Adipocyte (in vitro differentiated cells): ENCODE results near the gene ZNF319.

Source experiments
- DNase-seq: peaks from one replicate; pipeline ENCODE4 v3.0.0-alpha.2; 2015; ENCODE audit warnings: low read depth
- H3K27me3 ChIP-seq: replicated peaks from 2 replicates; pipeline ENCODE4 v1.7.0; 2013; ENCODE audit warnings: mild to moderate bottlenecking, low read length, moderate library complexity; ENCODE audit not compliant: control insufficient read depth, insufficient read depth
- H3K36me3 ChIP-seq: 2 replicates; pipeline ENCODE4 v1.7.0; 2013; ENCODE audit warnings: low read length, mild to moderate bottlenecking, moderate library complexity; ENCODE audit not compliant: control insufficient read depth, insufficient read depth, severe bottlenecking
- H3K4me1 ChIP-seq: 2 replicates; pipeline ENCODE4 v1.7.0; 2013; ENCODE audit warnings: mild to moderate bottlenecking, low read length, moderate library complexity; ENCODE audit not compliant: control insufficient read depth, insufficient read depth
- H3K4me3 ChIP-seq: 2 replicates; pipeline ENCODE4 v1.7.0; 2013; ENCODE audit warnings: mild to moderate bottlenecking, low read length, moderate library complexity
- H3K9ac ChIP-seq: 2 replicates; pipeline ENCODE4 v1.7.0; 2013; ENCODE audit warnings: mild to moderate bottlenecking, low read length, moderate library complexity
- H3K9me3 ChIP-seq: 2 replicates; pipeline ENCODE4 v1.7.0; 2013; ENCODE audit warnings: mild to moderate bottlenecking, low read length, moderate library complexity; ENCODE audit not compliant: control insufficient read depth

Gene ZNF319

DNA sequence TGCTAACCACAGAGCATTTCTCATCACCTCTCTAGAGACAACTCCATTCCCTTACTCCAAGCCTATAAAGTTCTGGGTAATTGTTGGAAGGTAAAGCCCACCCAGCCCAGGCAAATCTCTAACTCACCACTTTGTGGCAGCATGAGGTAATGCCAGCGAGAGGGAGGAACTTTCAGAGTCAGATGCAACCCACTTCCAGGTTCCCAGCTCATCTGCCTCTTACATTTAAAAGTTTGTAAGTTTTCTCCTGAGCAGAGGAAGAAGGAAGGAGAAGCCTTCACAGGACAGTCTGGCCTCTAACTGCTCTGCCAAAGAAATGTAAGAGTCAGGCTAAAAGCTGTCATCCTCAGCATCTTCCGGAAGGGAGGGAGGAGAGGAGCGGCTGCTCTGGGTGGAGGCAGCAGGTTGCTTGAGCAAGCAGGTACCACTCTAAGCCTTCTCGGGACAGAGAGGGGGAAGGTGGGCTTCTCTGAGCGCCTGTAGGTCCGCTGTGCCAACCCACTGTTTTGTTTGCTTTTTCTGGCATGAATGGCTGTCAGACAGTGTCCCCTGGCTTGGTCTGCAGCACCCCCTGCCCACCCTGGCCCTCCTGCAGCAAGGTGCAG lies 1.0 kb downstream of the ZNF319 start:
- DNase-seq = peak; percentile 42
- Histone ChIP-seq H3K27me3 (no peaks in the 10 kb centered on the region), H3K9me3 (no peaks in the 10 kb centered on the region)

DNA sequence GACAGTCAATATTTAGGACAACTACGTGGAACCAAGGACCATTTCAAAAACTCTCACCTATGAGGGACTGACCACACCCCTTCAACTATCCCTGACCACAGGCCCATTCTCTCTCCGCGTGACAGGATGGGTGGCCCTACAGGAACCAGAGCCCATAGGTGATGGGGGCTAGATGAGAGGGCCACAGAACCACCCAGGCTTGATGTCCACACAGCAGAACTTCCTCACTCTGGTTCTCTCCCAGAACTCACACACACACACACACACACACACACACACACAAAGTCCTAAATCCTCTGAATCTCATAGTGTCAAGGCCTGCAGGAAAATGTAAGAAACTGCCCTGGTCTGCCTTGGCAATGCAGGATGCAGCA lies 1.5 kb downstream of the ZNF319 start:
- DNase-seq = no peak
- no peaks in the 10 kb centered on the region for H3K9me3 ChIP-seq
- peaks cover 36% of the 10 kb centered on the region for H3K36me3 ChIP-seq
- peak overlapping the region; percentile 85 for H3K4me3 ChIP-seq
- no peaks in the 10 kb centered on the region for H3K27me3 ChIP-seq
- H3K4me1 ChIP-seq = peaks cover 20% of the 10 kb centered on the region
- peak overlapping the region; percentile 91 for H3K9ac ChIP-seq

More for the DNA sequence above, 1.0 kb downstream of the ZNF319 start:
- peaks cover 20% of the 10 kb centered on the region for H3K4me1 ChIP-seq
- peak overlapping the region; percentile 91 for H3K9ac ChIP-seq
- peak overlapping the region; percentile 85 for H3K4me3 ChIP-seq
- H3K36me3 ChIP-seq = peaks cover 33% of the 10 kb centered on the region

DNA sequence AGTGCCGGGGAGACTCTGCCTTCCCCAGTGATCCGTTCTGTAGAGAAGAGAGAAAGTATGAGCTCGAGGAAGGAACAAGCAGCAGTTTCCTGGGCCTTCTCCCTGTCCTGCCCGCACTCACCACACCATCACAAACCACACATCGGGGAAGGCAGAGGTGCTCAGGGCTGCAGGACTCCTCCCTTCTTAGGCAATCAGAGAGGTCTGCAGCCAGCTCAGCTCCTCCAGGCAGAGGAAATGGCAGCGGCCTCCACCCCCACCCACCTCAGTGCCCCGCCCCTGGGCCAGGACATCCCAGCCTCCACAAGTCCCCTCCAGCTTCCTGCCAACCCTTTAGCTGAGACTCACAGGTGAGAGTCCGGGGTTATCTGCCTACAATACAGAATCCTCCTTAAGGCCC lies 2.0 kb downstream of the ZNF319 start:
- peaks cover 38% of the 10 kb centered on the region for H3K36me3 ChIP-seq
- no peak overlapping the region for H3K4me3 ChIP-seq
- H3K9me3 ChIP-seq = no peaks in the 10 kb centered on the region
- DNase-seq = no peak
- H3K4me1 ChIP-seq = peaks cover 20% of the 10 kb centered on the region
- no peaks in the 10 kb centered on the region for H3K27me3 ChIP-seq
- H3K9ac ChIP-seq = peak overlapping the region; percentile 91

DNA sequence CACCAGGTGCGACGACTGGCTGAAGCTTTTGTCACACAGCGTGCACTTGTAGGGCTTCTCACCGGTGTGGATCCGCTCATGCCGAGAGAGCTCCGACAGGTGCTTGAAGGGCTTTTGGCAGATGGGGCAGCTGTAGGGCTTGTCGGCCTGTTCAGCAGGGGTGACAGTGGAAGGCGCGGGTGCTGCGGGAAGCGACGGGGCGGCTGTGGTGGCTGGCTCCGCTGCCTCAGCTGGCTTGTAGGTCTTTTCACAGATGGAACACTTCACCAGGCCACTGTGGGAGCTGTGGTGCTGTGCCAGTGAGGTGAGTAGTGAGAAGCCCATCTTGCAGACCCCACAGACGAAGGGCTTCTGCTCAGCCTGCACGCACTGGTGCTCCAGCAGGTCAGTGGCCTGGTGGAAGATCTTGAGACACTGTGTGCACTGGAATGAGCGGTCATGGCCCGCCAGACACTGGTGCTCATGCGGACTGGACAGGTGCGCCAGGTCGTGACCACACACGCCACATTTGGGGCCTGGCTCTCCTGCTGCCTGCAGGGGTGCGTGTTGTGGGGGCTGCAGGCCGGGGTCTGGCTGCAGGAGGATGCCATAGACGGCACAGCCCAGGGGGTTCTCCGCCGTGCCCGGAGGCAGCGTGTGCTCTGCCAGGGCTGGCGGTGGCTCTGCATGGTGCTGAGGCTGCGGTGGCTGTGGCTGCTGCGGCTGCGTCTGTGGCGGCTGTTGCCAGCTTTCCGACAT lies 2.8 kb downstream of the ZNF319 start:
- H3K36me3 ChIP-seq = peaks cover 31% of the 10 kb centered on the region
- no peaks in the 10 kb centered on the region for H3K9me3 ChIP-seq
- H3K27me3 ChIP-seq = no peaks in the 10 kb centered on the region
- peaks cover 20% of the 10 kb centered on the region for H3K4me1 ChIP-seq
- DNase-seq = no peak
- no peak overlapping the region for H3K4me3 ChIP-seq
- no peak overlapping the region for H3K9ac ChIP-seq

DNA sequence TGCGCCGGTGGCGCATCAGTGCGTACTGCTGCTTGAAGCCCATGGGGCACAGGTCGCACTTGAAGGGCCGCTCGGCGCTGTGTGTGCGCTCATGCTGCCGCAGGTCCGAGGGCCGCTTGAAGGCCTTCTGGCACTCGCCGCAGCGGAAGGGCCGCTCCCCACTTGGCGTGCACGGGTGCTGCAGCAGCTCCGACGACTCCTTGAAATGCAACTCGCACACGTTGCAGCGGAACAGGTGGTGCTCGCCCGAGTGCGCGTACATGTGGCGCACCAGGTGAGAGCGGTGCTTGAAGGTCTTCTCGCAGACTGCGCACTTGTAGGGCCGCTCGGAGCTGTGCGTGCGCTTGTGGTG lies 3.3 kb downstream of the ZNF319 start:
- no peak for DNase-seq
- Histone ChIP-seq H3K36me3 (peaks cover 29% of the 10 kb centered on the region), H3K4me1 (peaks cover 19% of the 10 kb centered on the region), H3K9me3 (no peaks in the 10 kb centered on the region), H3K4me3 (no peak overlapping the region), H3K27me3 (no peaks in the 10 kb centered on the region), H3K9ac (no peak overlapping the region)

DNA sequence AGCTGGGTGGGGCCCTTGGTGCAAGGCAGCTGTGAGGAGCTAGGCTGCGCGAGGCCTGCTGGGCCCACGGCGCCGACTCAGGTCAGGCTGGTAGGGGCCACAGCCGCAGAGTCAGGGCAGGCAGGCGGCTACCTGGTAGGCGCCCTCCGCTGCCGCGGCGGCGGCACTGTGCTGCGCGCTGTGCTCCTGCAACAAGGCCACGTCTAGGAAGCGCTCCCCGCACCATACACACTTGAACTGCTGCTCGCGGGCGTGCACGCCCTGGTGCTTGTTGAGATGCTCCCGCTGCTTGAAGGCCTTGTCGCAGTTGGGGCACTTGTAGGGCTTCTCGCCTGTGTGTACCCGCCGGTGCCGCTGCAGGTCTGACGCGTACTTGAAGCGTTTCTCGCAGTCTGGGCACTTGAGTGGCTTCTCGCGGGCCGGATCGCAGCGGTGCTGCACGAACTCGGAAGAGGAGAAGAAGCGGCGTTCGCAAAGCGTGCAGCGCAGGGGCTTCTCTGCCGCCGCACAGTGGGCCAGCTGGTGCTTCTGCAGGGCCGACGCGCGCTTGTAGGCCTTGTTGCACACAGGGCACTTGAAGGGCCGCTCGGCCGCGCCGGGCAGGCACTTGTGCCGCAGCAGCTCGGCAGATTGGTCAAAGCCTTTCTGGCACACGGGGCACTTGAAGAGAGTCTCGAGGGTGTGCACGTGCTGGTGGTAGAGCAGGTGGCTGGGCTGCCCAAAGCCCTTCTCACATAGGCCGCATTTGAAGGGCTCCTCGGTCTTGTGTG lies 3.9 kb downstream of the ZNF319 start:
- peaks cover 29% of the 10 kb centered on the region for H3K36me3 ChIP-seq
- H3K27me3 ChIP-seq = no peaks in the 10 kb centered on the region
- H3K4me3 ChIP-seq = no peak overlapping the region
- H3K9me3 ChIP-seq = no peaks in the 10 kb centered on the region
- no peak for DNase-seq
- no peak overlapping the region for H3K9ac ChIP-seq
- H3K4me1 ChIP-seq = peaks cover 13% of the 10 kb centered on the region

DNA sequence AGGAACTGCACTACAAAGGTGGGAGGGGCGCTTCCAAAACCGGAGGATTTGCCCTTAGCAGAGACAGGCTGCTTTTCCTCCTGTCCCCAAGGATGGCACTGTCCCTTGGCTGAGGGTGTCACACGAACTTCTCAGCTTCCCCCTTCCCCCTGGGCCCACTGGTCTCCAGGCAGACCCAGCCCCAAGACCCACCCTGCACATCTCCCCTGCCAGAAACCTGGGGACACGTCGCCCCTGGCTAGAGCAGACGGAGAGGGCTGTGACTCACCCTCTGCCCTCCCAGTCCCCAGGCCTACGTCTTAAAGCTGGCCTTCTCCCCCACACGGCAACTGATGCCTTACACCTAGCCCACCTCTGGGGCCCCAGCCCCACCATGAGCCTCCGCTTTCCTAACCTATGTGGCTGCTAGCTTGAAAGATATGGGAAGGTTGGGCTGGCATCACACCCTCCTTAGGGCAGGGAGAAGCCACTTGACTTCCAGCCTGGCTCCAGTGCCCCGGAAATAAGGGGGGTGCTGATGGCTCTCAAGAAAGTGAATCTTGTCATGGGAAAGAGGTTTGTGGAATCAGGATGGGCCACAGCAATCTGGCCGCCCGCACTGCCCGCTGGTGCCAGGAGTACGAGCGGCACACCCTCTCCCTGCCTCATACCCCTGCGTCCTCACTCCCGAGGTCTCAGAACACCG lies 4.6 kb downstream of the ZNF319 start:
- Histone ChIP-seq H3K9ac (no peak overlapping the region), H3K9me3 (no peaks in the 10 kb centered on the region), H3K4me1 (peaks cover 13% of the 10 kb centered on the region), H3K4me3 (no peak overlapping the region), H3K36me3 (peaks cover 29% of the 10 kb centered on the region), H3K27me3 (no peaks in the 10 kb centered on the region)
- no peak for DNase-seq

DNA sequence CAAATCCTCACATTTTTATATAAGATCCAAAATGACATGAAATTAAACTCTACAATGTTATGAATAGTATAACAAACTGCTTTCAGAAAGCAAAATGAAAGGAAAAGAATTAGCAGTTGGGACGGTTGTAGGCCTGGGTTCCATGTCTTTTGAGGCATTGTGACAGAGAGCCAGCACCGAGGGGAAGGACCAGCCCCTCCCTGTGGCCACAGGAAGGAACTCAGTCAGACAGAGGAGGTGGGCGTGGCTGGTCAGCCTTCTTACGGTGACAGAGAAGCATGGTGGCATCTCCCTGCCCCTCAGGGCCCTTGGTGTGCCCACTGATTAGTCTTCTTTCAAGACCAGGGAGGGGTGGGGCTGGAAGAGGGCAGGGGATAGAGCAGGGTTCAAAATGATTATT lies 5.7 kb downstream of the ZNF319 start:
- Histone ChIP-seq H3K4me1 (peaks cover 12% of the 10 kb centered on the region), H3K9me3 (no peaks in the 10 kb centered on the region), H3K4me3 (no peak overlapping the region), H3K36me3 (peaks cover 29% of the 10 kb centered on the region), H3K9ac (no peak overlapping the region), H3K27me3 (peaks cover 8% of the 10 kb centered on the region)
- DNase-seq = peak; percentile 40

DNA sequence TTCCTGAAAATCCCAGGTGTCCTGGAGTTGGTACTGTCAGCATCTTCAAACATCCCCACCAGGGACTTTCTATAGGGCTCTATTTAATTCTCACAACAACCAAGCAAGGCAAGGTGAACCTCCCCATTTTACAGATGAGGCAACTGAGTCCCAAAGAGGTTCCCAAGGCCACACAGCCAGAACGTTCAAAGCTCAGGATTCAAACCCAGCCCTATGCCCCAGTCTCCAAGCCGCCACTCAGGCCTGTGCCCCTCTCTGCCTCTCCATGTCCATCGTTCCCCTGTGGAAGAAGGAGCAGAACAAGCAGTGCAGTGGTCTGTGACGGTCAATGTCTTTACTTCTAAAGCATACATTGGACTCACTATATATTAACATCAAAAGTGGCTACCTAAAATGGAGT lies 6.1 kb downstream of the ZNF319 start:
- Histone ChIP-seq H3K36me3 (peaks cover 29% of the 10 kb centered on the region), H3K9ac (no peak overlapping the region), H3K27me3 (peaks cover 8% of the 10 kb centered on the region), H3K4me3 (no peak overlapping the region), H3K9me3 (no peaks in the 10 kb centered on the region), H3K4me1 (peaks cover 8% of the 10 kb centered on the region)
- no peak for DNase-seq

DNA sequence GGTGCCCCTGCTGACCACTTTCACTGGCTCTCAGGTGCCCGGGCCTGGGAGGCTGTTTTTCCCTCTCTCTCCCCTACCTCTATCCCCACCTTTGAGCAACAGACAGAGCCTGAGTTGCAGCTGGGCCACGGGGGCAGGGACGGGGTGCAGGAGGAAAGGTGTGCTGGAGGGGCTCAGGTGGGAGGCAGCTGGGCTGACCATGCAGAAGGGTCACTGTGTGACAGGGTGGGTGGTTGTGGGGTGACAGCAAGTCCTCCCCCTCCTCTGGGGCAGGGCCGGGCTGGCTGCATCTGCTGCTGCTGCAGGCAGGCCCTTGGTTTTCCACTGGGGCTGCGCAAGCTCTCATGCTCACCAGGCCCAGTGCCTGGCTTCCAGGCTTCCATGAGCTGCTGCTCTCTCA lies 6.6 kb downstream of the ZNF319 start:
- H3K9ac ChIP-seq = no peak overlapping the region
- H3K9me3 ChIP-seq = no peaks in the 10 kb centered on the region
- H3K36me3 ChIP-seq = peaks cover 29% of the 10 kb centered on the region
- H3K4me3 ChIP-seq = no peak overlapping the region
- H3K4me1 ChIP-seq = peaks cover 3% of the 10 kb centered on the region
- DNase-seq = no peak
- peaks cover 8% of the 10 kb centered on the region for H3K27me3 ChIP-seq

DNA sequence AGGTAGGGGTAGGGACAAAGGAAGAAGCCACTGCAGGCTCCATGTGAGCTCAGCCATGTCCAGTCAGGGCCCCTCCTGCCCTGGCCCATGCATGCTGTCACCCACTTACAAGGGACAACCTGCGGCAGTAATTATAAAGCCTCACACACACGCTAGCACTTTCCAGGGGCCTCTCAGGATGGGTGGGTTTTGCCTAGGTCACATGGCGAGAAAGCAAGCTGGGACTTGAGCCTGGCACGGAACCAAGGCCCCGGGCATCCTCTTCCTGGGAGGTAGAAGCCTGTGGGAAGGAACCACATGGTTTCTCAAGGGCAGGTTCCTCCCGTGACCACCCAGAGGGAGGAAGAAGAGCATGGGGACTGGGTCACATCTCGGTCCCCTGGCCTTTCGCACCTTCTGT lies 7.0 kb downstream of the ZNF319 start:
- Histone ChIP-seq H3K27me3 (peaks cover 8% of the 10 kb centered on the region), H3K9me3 (no peaks in the 10 kb centered on the region), H3K9ac (no peak overlapping the region), H3K4me3 (no peak overlapping the region), H3K4me1 (no peaks in the 10 kb centered on the region), H3K36me3 (peaks cover 29% of the 10 kb centered on the region)
- no peak for DNase-seq
